Astrocyte (in vitro differentiated cells and primary cell): ENCODE results near the gene RAB21. TPM values are rescaled to one million over a fixed set of nuclear protein-coding genes. Genes with fewer than 3 reads are reported as not detected.

Experiments used
- DNase-seq: peaks from one replicate; pipeline ENCODE4 v3.0.0-alpha.2; 2010; ENCODE audit warnings: low read depth
- FAIRE-seq: peaks from 2 replicates; lab custom pipeline; 2011; peaks lifted over from hg19 to GRCh38; lab: Jason Lieb, UNC
- H2AFZ ChIP-seq: 2 replicates; pipeline ENCODE4 v1.6.0; 2012; ENCODE audit warnings: low read depth, low read length, inconsistent platforms
- H3K27ac ChIP-seq: 2 replicates; pipeline ENCODE4 v1.5.1; 2011; ENCODE audit warnings: low read depth, low read length, inconsistent platforms
- H3K27me3 ChIP-seq: 2 replicates; pipeline ENCODE4 v1.6.0; 2011; ENCODE audit warnings: low read length, inconsistent platforms; ENCODE audit not compliant: insufficient read depth
- H3K36me3 ChIP-seq: 2 replicates; pipeline ENCODE4 v1.5.1; 2011; ENCODE audit warnings: low read length, inconsistent platforms; ENCODE audit not compliant: insufficient read depth
- H3K4me1 ChIP-seq: 2 replicates; pipeline ENCODE4 v1.5.1; 2011; ENCODE audit warnings: low read length, inconsistent platforms; ENCODE audit not compliant: insufficient read depth
- H3K4me2 ChIP-seq: 2 replicates; pipeline ENCODE4 v1.6.0; 2012; ENCODE audit warnings: low read length, inconsistent platforms
- H3K4me3 ChIP-seq: 2 replicates; pipeline ENCODE4 v1.5.1; 2011; ENCODE audit warnings: low read depth, mild to moderate bottlenecking, low read length, inconsistent platforms; ENCODE audit not compliant: insufficient read depth
- H3K79me2 ChIP-seq: 2 replicates; pipeline ENCODE4 v1.6.0; 2012; ENCODE audit warnings: mild to moderate bottlenecking, low read length, inconsistent platforms; ENCODE audit not compliant: insufficient read depth
- H3K9ac ChIP-seq: 2 replicates; pipeline ENCODE4 v1.6.0; 2012; ENCODE audit warnings: mild to moderate bottlenecking, low read length, inconsistent platforms
- H3K9me3 ChIP-seq: 2 replicates; pipeline ENCODE4 v1.5.1; 2012; ENCODE audit warnings: low read depth, mild to moderate bottlenecking, low read length, inconsistent platforms; ENCODE audit not compliant: insufficient read depth
- H4K20me1 ChIP-seq: 2 replicates; pipeline ENCODE4 v1.6.0; 2012; ENCODE audit warnings: low read length, inconsistent platforms; ENCODE audit not compliant: insufficient read depth
- H3K27ac Mint-ChIP-seq: one replicate; pipeline ENCODE4 v1.8.0; 2021; ENCODE audit warnings: mild to moderate bottlenecking, mixed read lengths; ENCODE audit not compliant: unreplicated experiment
- H3K27me3 Mint-ChIP-seq: one replicate; pipeline ENCODE4 v1.8.0; 2021; ENCODE audit warnings: low read depth, mixed read lengths; ENCODE audit not compliant: unreplicated experiment
- H3K36me3 Mint-ChIP-seq: one replicate; pipeline ENCODE4 v1.8.0; 2021; ENCODE audit warnings: low read depth, mixed read lengths; ENCODE audit not compliant: unreplicated experiment
- H3K4me1 Mint-ChIP-seq: one replicate; pipeline ENCODE4 v1.8.0; 2021; ENCODE audit warnings: low read depth, mixed read lengths; ENCODE audit not compliant: unreplicated experiment
- H3K4me3 Mint-ChIP-seq: one replicate; pipeline ENCODE4 v1.8.0; 2021; ENCODE audit warnings: mild to moderate bottlenecking, moderate library complexity, mixed read lengths; ENCODE audit not compliant: unreplicated experiment
- H3K9me3 Mint-ChIP-seq: one replicate; pipeline ENCODE4 v1.8.0; 2021; ENCODE audit warnings: mild to moderate bottlenecking, mixed read lengths; ENCODE audit not compliant: unreplicated experiment
- CTCF ChIP-seq: IDR thresholded peaks from 2 replicates; pipeline ENCODE4 v1.5.1; 2011; ENCODE audit warnings: low read depth, mild to moderate bottlenecking, inconsistent platforms, low read length, moderate library complexity; ENCODE audit not compliant: insufficient read depth
- EZH2 ChIP-seq: IDR thresholded peaks from 2 replicates; pipeline ENCODE4 v1.6.1; 2012; ENCODE audit warnings: mild to moderate bottlenecking, low read length, inconsistent platforms; ENCODE audit not compliant: insufficient read depth
- total RNA-seq: library from RNA; stranded (reverse); gene quantifications from 2 replicates; pipeline ENCODE4 v1.2.1, GENCODE V29; 2021

The RAB21 gene
- total RNA-seq, 1 donor from 2014 or later: 88.5 TPM

GRCh38 chr12:71786829-71787228 lies 32.2 kb downstream of the RAB21 start:
- Mint-ChIP-seq H3K9me3 (no peaks in the 10 kb centered on the region), H3K4me1 (peaks cover 8% of the 10 kb centered on the region), H3K27me3 (no peaks in the 10 kb centered on the region), H3K27ac (no peak overlapping the region), H3K36me3 (no peaks in the 10 kb centered on the region), H3K4me3 (no peak overlapping the region)
- Histone ChIP-seq H3K9me3 (no peaks in the 10 kb centered on the region), H4K20me1 (peaks cover 11% of the 10 kb centered on the region), H3K4me2 (no peak overlapping the region), H3K4me3 (no peak overlapping the region), H3K9ac (no peak overlapping the region), H3K79me2 (no peaks in the 10 kb centered on the region), H2AFZ (no peak overlapping the region), H3K27me3 (no peaks in the 10 kb centered on the region), H3K36me3 (peaks cover 23% of the 10 kb centered on the region), H3K4me1 (no peaks in the 10 kb centered on the region), H3K27ac (no peak overlapping the region)
- FAIRE-seq (no peak), DNase-seq (no peak)
- TF ChIP-seq EZH2 (no peak), CTCF (no peak)

GRCh38 chr12:71787580-71787979 lies 32.9 kb downstream of the RAB21 start:
- H3K4me1 Mint-ChIP-seq: peaks cover 8% of the 10 kb centered on the region
- Histone ChIP-seq H3K4me2 (no peak overlapping the region), H3K9me3 (no peaks in the 10 kb centered on the region), H2AFZ (no peak overlapping the region), H3K36me3 (peaks cover 23% of the 10 kb centered on the region), H3K4me1 (no peaks in the 10 kb centered on the region), H3K9ac (no peak overlapping the region), H3K79me2 (no peaks in the 10 kb centered on the region), H4K20me1 (peaks cover 16% of the 10 kb centered on the region), H3K27me3 (no peaks in the 10 kb centered on the region), H3K27ac (no peak overlapping the region), H3K4me3 (no peak overlapping the region)
- DNase-seq (no peak), FAIRE-seq (no peak)
- no peaks in the 10 kb centered on the region for H3K27me3 Mint-ChIP-seq
- H3K4me3 Mint-ChIP-seq: no peak overlapping the region
- H3K9me3 Mint-ChIP-seq: no peaks in the 10 kb centered on the region
- no peaks in the 10 kb centered on the region for H3K36me3 Mint-ChIP-seq
- TF ChIP-seq EZH2: no peak
- TF ChIP-seq CTCF: no peak
- H3K27ac Mint-ChIP-seq: no peak overlapping the region

GRCh38 chr12:71790331-71790730 lies 35.7 kb downstream of the RAB21 start:
- TF ChIP-seq CTCF (no peak), EZH2 (no peak)
- FAIRE-seq: no peak
- H3K9me3 ChIP-seq: no peaks in the 10 kb centered on the region
- H3K27ac Mint-ChIP-seq: no peak overlapping the region
- peaks cover 17% of the 10 kb centered on the region for H3K36me3 ChIP-seq
- DNase-seq: no peak
- H3K27me3 Mint-ChIP-seq: no peaks in the 10 kb centered on the region
- H2AFZ ChIP-seq: no peak overlapping the region
- no peaks in the 10 kb centered on the region for H3K4me1 ChIP-seq
- no peaks in the 10 kb centered on the region for H3K27me3 ChIP-seq
- H3K4me3 ChIP-seq: no peak overlapping the region
- no peak overlapping the region for H3K4me2 ChIP-seq
- H3K4me3 Mint-ChIP-seq: no peak overlapping the region
- H3K9me3 Mint-ChIP-seq: no peaks in the 10 kb centered on the region
- H3K79me2 ChIP-seq: no peaks in the 10 kb centered on the region
- no peak overlapping the region for H3K9ac ChIP-seq
- H3K27ac ChIP-seq: no peak overlapping the region
- H3K4me1 Mint-ChIP-seq: peaks cover 8% of the 10 kb centered on the region
- peaks cover 16% of the 10 kb centered on the region for H4K20me1 ChIP-seq
- H3K36me3 Mint-ChIP-seq: no peaks in the 10 kb centered on the region
